ENCODE results near the gene ABHD10. TPM values are rescaled to one million over a fixed set of nuclear protein-coding genes. Genes with fewer than 3 reads are reported as not detected.
"Not testable (repeated sequence)": the region's sequence is repeated elsewhere in the genome, so short reads cannot be mapped to it uniquely, and the experiment has no call there.

Gene ABHD10
- total RNA-seq, 1 donor from 2014 or later: 38.0 TPM

DNA sequence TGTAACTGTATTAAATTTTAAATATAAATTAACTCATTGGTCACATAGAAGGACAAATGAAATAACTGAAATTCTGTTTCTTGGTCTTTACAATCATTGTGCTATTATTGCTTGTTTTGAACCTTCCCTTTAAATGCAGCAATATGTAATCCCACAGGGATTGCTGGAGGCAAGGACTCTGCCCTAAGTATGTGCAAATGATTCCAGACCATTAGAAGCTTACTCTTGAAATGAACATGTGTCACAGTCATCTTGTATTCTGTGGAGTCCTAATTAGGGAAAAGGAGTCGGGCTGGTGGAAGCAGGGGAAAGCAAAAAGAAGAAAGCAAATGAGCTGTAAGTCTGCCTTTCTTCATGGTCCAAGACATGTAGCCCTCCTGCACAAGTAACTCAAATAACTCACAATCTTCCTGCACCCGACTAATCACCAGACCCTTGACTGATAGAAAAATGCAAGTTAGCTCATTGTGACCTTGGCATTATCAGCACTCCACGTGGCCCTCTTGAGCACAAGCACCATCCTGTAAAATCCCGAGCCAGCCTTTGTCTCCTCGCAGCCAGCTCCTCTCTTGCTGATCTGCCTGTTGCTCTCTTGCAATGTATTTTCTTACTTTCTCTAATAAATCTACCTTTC lies 53.4 kb downstream of the ABHD10 start:
- DNase-seq (ENCODE audit: low read depth, low spot score): no peak

DNA sequence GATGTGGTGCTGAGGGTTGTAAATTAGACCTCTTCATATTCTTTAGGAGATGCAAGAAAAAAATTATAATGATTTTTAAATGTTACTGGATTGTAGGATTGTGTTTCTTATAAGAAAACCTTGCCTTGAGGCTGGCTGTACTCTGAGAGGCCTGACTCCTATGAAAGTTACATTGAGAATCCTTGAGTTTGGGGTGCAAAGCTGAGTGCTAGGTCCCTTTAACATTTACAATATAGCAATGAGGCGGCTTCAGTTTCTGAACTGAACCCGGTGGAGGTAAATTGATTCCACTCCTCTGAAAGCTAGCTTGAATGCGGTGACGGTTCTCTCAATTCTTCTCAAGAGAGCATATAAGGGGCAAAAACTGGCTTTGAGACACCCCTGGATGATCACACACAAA lies 55.6 kb downstream of the ABHD10 start, which contains the start of gene TMPRSS7:
TSS of gene TMPRSS7 (plus strand) at position 301 of the 400 bp plus-strand sequence. CDS start 110 bp downstream, outside the sequence.
- no peak for DNase-seq (ENCODE audit: low read depth, low spot score)

DNA sequence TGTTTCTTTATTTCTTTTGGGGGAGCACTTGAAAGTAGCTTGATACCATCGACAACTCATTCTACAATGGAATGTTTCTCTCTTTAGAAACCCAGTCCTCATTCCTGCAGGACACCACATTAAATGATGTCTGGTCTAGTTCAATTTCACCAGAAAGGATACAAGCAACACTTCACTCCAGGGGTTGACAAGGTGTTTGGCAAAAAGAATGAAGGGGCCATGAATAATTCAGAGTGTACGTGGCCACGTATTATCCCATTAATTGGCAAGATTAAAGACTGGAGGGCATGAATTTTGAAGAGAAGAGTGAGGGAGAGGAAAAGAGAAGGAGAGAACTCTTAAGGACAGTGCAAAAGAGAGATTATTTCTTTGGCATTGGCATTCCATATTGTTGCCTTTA lies 56.4 kb downstream of the ABHD10 start:
- no peak for DNase-seq (ENCODE audit: low read depth, low spot score)

DNA sequence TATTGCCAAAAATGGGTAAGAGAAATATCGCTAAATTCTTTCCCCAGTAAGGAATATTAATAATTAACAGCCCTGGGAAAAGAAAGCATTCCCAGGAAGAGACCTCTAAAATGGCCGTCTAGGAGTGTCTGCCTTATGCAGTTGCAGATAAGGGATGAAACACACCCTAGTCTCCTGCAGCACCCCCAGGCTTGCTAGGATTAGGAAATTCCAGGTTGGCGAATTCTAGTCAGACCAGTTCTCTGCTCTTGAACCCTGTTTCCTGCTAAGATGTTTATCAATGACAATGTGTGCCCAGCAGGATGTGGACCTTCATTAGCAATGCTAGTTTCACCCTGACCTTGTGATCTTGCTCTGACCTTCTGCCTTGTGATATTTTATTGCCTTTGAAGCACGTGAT lies 58.4 kb downstream of the ABHD10 start:
- DNase-seq (ENCODE audit: low read depth, low spot score): not testable (repeated sequence)

DNA sequence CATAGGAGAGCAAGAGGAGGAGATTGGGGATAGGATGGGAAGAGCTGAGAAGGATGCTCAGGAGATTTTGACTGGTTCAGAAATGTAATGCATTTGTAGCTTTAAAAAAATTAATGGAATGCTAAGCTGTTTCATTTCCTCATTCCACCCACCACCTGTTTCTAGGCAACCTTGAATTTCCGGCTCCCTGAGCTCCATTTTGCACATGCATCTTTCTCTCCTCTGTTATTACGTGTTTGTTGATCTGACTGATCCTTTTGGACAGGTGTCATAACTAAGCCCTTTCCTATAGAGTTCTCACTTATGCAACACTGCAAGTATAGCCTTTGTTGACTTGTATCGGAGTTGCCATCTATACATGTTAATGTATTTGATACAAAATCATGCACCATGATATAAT lies 60.0 kb downstream of the ABHD10 start:
- DNase-seq (ENCODE audit: low read depth, low spot score): no peak

DNA sequence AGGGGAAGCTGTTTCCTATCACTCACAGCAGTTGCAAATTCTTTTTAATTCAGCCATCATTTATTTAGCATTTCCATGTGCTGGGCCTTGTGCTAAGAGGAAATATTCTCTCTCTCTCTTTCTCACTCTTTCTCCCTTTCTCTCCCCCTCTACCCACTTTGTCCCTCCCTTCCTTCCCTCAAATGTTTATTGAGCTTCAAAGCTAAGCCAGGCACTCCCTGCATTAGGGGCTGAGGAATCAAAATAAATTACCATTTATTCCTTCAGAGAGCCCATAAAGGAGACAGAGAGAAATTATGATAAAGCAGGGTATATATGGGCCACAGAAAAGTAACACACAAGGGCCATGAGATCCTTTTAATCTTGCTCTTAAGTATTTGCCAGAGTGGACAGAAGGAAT lies 62.5 kb downstream of the ABHD10 start:
- DNase-seq (ENCODE audit: low read depth, low spot score): no peak

DNA sequence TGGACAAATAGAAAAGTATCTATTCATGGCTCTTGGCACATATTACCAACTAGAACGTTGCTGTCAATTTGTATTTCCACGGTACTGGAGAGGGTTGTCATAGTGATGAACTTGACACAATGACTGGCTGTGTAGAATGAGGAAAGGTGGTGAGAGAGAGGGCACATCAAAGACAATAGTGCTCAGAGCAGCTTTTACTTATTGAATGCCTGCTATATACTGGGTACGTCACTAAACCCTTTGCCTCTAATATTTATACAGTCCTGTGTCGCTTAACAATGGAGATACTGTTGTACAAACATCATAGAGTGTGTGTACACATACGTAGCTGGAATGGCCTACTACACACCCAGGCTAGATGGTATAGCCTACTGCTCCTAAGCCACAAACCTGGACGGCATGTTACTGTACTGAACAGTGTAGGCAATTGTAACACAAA lies 64.0 kb downstream of the ABHD10 start:
- DNase-seq (ENCODE audit: low read depth, low spot score): no peak

Other genes with a start within 250 kb of the ABHD10 start
- gene PHLDB2, start 119.8 kb upstream of the ABHD10 start, total RNA-seq: 66.9 and 87.3 TPM in 2 replicates
- 0.07 TPM in 1 of 2 replicates, not detected in the other for gene TAGLN3, start 19.9 kb downstream of the ABHD10 start, total RNA-seq
- not detected in 2 replicates for gene TMPRSS7, start 55.7 kb downstream of the ABHD10 start, total RNA-seq
- 5.7 TPM in 2 replicates for gene C3orf52, start 107.4 kb downstream of the ABHD10 start, total RNA-seq
- gene GCSAM, start 154.2 kb downstream of the ABHD10 start, total RNA-seq: not detected in 2 replicates

All from pulmonary artery endothelial cell (primary cell).